ENCODE data around the gene LIN7A.

- TF ChIP-seq, protein P1, sequence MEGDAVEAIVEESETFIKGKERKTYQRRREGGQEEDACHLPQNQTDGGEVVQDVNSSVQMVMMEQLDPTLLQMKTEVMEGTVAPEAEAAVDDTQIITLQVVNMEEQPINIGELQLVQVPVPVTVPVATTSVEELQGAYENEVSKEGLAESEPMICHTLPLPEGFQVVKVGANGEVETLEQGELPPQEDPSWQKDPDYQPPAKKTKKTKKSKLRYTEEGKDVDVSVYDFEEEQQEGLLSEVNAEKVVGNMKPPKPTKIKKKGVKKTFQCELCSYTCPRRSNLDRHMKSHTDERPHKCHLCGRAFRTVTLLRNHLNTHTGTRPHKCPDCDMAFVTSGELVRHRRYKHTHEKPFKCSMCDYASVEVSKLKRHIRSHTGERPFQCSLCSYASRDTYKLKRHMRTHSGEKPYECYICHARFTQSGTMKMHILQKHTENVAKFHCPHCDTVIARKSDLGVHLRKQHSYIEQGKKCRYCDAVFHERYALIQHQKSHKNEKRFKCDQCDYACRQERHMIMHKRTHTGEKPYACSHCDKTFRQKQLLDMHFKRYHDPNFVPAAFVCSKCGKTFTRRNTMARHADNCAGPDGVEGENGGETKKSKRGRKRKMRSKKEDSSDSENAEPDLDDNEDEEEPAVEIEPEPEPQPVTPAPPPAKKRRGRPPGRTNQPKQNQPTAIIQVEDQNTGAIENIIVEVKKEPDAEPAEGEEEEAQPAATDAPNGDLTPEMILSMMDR (IDR thresholded peaks at IDR 0.05; ENCODE audit: low read depth, low read length): no peak
- no peak for TF ChIP-seq EZH2phosphoT487 (IDR thresholded peaks at IDR 0.05; ENCODE audit: low read depth)
Observed at GRCh38 chr12:80825506-80825905, 112.2 kb downstream of the LIN7A start.

Data from OCI-LY3 (cell line).